Sciatic nerve (tissue), 2 donors: ENCODE results near the gene ANKRD26. TPM values are rescaled to one million over a fixed set of nuclear protein-coding genes. Genes with fewer than 3 reads are reported as not detected.
A peak's percentile ranks its signal among the peaks of the same experiment; 100 is the strongest.
"Not testable (repeated sequence)": the region's sequence is repeated elsewhere in the genome, so short reads cannot be mapped to it uniquely, and the experiment has no call there.

Experiments
- ATAC-seq: fragments of 200-7000 bp; cut with Tn5 transposase; one replicate; pipeline ENCODE4 v1.9.1; 2020; ENCODE audit warnings: mild to moderate bottlenecking, moderate library complexity
- DNase-seq: peaks from one replicate; pipeline ENCODE4 v3.0.0-alpha.2; 2020; ENCODE audit warnings: low spot score
- intact Hi-C: fragments of 100-400 bp; cut with DNase I; formaldehyde crosslinking; loops from one replicate; pipeline ENCODE4 v1.14.2; 2022
- total RNA-seq: library from RNA; stranded (reverse); fragmentation: NEBNext Ultra II Directional; extraction: Animal tissue kit (Norgen Biotek cat#: 25700); gene quantifications from one replicate; pipeline ENCODE4 v1.2.1, GENCODE V29; 2021
- donor health status: DM: no; HTN: no; CAD: no.
- donor health status: DM: no; HTN: no; CAD: no.

The ANKRD26 gene
- 15.2 TPM for total RNA-seq

DNA sequence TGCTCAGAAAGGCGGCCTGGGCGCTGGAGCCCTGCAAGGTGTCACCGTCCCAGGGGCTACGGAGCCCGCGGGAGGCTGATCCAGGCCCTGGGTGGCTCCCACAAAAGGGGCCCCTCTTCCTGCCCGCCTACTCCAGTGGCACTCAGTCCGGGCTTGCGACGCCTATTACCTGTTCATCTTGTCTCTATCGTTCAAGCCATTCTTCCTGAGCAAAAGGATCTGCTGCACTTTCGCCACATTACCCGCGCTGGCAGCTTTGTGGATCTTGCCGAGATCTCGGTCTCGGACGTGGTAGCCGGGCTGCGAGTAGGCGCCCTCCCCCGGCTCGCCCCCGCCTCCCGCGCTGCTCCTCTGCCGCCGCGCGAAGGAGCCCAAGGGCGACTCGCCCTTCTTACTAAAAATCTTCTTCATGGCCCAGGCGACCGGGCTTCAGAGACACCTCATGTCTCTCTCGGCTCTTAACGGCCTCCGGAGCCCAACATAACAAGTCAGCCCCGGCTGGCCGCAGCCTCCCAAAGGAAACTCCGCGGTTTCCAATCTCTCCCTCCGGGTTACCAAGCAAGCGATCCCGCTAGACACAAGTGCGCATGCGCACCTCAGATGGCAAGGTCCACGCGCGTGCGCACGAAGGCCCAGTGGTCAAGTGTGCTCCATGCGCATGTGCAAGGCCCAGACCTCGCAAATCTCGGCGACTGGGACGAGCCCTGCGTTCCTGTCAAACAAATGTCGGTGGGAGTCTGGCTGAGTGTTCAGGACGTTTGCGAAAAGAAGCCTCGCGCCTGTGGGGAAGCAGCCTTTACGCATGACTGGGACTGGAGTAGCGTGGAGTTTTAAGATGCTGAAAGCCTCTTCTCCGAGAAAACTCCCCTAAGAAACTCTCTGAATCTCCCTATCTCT lies at the start of gene ANKRD26:
Gene ANKRD26, minus strand, starts transcription at position 579 of the 897 bp plus-strand sequence. Its CDS starts 168 bp downstream, at position 411.
- DNase-seq = peak; percentile 99
- ATAC-seq = peak; percentile 98
- intact Hi-C loops = no loop called here

- intact Hi-C loops = no loop called here
- no peak for DNase-seq
- no peak for ATAC-seq
These were observed 47.4 kb upstream of the ANKRD26 start for GRCh38 chr10:27147701-27148100.

DNA sequence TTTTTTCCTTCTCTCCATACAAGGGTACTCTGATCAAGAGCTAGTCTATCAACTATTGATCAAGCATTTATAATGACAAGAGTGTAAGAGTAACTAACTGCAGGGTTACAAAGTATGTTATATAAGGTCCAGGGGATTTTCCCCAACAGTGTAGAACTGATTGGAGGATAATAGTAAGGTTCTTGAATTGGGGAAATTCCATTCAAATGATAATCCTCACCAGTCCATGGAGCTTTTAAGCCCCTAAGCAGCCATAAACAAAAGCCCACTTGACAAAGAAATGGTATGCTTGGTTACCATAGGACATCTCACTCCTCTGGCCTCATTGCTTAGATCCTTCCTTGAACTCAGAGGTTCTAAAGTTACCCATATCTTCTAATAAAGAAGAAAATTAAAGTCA lies 45.6 kb upstream of the ANKRD26 start:
- DNase-seq = no peak
- ATAC-seq = no peak
- intact Hi-C loops = no loop called here

DNA sequence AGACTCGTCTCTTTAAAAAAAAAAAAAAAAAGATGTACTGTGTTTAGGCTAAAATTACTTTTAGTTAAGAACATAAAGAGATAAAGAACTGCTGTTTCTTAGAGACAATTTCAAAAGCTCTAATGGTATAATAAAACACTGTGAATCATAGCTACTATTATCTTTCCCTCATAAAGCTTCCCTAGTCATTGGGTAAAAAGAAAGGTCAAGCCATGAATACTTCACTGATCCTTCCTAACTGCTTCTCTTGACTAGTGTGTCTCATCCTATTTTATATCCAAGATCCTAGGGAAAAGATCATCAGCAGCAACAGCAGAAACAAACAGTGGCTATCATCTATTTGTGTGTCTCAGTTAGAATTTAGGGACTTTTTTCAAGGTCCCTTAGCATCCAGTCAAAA lies 43.4 kb upstream of the ANKRD26 start:
- DNase-seq (no peak), ATAC-seq (no peak)
- intact Hi-C loops = no loop called here

DNA sequence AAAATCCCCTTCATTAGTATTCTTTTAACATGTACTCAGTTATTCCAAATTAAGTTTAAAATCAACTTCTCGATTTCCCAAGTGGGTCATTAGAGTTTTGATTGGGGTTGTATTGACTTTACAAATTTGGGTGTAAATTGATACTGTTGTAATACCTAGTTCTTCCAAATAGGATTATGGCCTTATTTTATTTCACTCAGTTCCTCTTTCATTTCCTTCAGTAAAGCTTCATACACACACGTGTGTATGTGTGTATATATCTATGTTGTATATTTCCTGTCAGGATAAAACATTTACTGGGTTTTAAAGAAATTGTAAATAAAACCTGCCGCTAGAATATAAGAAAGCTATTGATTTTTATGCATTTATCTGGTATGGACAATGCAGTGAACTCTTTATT lies 38.0 kb upstream of the ANKRD26 start:
- DNase-seq (no peak), ATAC-seq (no peak)
- intact Hi-C loops = no loop called here

DNA sequence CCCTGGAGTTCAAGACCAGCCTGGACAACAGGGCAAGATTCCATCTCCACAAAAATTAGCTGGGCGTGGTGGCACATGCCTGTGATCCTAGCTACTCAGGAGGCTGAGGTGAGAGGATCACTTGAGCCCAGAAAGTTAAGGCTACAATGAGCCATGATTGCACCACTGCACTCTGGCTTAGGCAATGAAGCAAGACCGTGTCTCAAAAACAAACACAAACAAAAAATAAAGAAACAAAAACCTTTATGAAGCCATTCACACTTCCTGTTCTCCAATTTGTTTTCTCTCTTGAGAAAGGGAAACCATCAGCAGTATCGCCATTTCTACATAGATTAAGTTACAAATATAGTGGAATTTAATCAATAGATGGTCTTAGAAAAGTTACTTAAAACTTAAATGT lies 34.1 kb upstream of the ANKRD26 start:
- intact Hi-C loops = no loop called here
- no peak for ATAC-seq
- no peak for DNase-seq

DNA sequence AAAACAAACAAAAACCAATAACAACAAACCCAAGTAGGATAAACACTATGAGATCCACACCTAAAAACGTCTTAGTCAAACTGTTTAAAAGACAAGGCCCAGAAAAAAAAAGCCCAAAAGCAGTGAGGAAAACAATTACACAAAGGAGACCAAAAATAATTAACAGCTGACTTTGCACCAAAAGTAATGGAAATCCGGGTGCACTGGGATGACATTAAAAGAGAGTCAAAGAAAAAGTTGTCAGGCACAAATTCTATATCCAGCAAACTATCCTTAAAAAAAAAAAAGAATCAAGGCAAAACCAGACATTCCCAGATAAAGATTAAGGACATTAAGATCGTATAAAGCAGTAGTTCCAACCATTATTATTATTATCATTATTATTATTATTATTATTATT lies 7.9 kb upstream of the ANKRD26 start:
- intact Hi-C loops = no loop called here
- ATAC-seq (no peak), DNase-seq (no peak)

GRCh38 chr10:27104919-27105318 lies 4.6 kb upstream of the ANKRD26 start:
- intact Hi-C loops = no loop called here
- no peak for ATAC-seq

DNA sequence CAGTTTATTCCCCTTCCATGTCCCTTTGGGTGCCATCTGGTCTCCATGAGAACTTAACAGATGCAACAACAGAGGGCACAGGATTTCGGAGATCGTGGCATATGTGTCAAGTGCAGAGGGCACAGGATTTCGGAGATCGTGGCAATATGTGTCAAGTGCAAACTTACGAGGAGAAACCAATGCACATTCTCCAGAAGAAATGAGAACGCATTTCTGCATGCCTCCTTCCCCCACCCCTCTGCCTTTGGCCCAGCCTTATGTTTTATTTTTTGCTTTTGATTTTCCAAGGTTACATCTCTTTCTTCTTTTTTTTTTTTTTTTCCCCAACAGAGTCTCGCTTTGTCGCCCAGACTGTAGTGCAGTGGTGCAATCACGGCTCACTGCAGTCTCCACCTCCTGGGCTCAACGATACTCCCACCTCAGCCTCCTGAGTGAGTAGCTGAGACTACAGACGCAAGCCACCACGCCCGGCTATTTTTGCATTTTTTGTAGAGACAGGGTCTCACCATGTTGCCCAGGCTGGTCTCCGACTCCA lies 586 bp upstream of the ANKRD26 start:
- no peak for DNase-seq
- no peak for ATAC-seq
- intact Hi-C loops = no loop called here

More at GRCh38 chr10:27104919-27105318, 4.6 kb upstream of the ANKRD26 start:
- no peak for DNase-seq

DNA sequence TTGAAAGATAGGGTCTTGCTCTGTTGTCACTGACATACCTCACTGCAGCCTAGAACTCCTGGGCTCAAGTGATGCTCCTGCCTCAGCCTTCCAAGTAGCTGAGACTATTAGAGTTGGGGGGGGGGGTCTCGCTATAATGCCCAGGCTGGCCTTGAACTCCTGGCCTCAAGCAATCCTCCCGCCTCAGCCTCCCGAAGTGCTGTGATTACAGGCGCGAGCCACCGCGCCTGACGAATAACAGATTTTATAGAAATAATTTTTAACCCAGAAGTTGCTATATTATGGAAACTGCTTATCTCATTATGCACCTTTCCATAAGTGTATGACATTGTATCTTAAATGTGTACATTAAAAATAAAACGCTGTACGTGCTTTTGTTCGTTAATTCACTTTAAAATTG lies 846 bp downstream of the ANKRD26 start:
- intact Hi-C loops = no loop called here
- no peak for DNase-seq
- no peak for ATAC-seq

DNA sequence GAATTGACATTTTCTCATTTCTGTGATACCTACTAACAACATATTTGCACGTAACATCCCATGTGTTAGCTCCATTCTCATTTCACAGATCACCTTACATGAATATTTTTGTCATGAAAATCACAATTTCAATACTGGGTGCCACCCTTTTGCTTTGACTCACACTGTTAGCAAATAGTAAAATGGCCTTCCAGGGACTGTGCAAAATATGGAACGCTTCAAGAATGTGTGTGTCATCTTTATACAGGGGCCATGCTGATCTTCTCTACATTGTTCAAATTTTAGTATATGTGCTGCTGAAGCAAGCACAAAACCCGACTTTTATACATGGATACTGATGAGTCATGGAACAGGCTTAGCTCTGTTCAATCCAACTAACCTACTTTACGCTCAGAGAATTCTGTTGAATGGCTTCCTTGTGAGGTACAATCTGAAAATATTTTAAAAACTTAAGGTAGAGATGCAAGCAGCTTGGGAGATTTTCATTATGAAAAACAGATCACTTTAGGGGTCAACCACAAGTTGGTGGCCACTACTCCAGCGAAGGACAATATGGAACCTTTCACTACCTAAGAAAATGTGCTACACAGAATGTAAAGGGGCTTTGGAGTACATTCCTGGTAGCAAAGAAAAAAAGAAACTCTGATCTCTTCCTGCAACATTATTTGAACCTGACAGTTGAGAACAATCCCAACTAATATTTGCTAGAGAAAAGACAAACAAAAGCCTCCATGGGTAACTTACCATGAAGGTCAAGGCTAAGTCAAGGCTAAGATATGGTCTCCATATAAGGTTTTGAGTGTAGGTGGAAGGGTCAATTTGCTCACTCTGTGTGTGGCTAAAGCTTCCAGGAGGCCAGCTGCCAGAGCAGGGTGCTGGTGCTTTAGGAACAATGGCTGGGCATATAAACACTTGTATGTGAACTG lies 11.9 kb downstream of the ANKRD26 start:
- ATAC-seq (no peak), DNase-seq (no peak)
- intact Hi-C loops = no loop called here

DNA sequence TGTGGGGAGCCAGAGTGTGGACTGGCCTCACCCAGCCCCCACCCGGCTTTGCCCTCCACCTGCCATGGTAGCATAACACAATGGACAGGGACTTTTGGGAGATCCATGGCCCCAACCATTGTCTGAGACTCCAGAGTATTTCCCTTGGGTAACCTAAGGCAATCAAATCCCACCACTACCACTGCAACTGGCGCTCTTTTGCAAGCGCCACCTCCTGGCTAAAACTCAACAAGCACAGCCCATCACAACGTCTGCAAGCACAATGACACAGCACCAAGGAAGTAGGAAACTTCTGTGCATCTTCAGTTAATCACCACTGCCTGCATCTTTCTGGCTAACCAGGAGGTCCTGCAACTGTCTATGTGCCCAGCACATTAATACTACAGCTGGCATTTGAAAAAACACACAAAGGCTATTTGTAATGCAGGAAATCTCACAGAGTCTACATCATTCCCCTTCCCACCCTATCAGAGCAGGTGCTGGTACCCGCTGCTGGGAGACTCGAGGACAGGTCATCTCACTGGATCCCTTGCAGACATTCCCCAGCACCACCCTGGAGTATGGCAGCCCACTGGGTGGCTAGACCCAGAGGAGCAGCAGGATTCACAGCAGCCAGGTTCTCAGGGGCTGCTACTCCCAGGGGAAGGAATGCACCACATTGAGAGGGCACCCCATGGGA lies 27.7 kb downstream of the ANKRD26 start:
- intact Hi-C loops = no loop called here
- DNase-seq (no peak), ATAC-seq (no peak)

GRCh38 chr10:27068217-27068891 lies 31.9 kb downstream of the ANKRD26 start:
- intact Hi-C loops = no loop called here
- ATAC-seq (no peak), DNase-seq (no peak)

GRCh38 chr10:27065084-27065483 lies 35.2 kb downstream of the ANKRD26 start:
- intact Hi-C loops = no loop called here
- ATAC-seq = no peak
- no peak for DNase-seq

DNA sequence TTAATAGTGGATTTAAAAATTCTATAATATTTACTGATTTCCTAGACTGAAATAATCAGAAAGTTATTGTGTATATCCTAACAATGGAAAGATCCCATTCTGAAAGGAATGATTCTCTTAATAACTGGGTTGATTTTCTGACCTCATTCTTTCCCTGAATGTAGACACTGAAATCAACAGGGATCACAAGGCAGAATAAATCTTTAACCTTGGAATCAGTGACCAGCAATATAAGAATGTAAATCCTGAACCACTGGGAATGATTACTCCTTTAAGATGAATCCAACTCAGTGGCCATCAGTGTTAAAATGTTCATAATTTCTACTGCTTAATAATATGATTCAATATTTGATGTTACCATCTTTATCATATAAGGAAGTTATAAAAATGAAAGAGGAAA lies 47.6 kb downstream of the ANKRD26 start:
- intact Hi-C loops = no loop called here
- no peak for DNase-seq
- no peak for ATAC-seq

DNA sequence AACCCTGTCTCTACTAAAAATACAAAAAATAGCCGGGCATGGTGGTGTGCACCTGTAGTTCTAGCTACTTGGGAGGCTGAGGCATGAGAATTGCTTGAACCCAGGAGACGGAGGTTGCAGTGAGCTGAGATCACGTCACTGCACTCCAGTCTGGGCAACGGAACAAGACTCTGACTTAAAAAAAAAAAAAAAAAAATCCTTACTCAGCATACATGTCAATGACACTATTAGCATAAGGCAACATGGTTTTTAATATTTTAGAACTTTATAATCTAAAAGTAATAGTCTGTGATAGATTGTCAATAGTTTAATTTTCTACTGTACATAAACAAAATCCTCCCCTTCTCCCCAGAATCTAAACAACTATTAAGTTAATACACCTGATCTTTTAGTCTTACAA lies 55.0 kb downstream of the ANKRD26 start:
- intact Hi-C loops, ATAC-seq, DNase-seq: not testable (repeated sequence)

GRCh38 chr10:27041196-27041595 lies 59.1 kb downstream of the ANKRD26 start:
- ATAC-seq (no peak), DNase-seq (no peak)
- intact Hi-C loops = no loop called here

- DNase-seq (no peak), ATAC-seq (no peak)
- intact Hi-C loops = no loop called here
These were observed 62.1 kb downstream of the ANKRD26 start for GRCh38 chr10:27038168-27038567.

GRCh38 chr10:27035163-27035562 lies 65.1 kb downstream of the ANKRD26 start:
- intact Hi-C loops = no loop called here
- ATAC-seq (no peak), DNase-seq (no peak)
